B cell (primary cell): ENCODE data around the gene CERK. TPM values are rescaled to one million over a fixed set of nuclear protein-coding genes. Genes with fewer than 3 reads are reported as not detected.

ENCODE experiments used
- ATAC-seq: fragments of 200-7000 bp; cut with Tn5 transposase; one replicate; pipeline ENCODE4 v1.10.0; 2021; ENCODE audit warnings: low read depth, mild to moderate bottlenecking, moderate number of reproducible peaks, moderate library complexity
- CTCF ChIA-PET: fragments of 350-600 bp; sonication (Branson Sonifier 250); formaldehyde crosslinking; loops from one replicate; lab custom pipeline; 2021; ENCODE audit warnings: antibody characterized with exemption, inconsistent platforms; lab: Charles Lee
- POLR2A ChIA-PET: fragments of 350-600 bp; sonication (Branson Sonifier 250); formaldehyde crosslinking; loops from one replicate; lab custom pipeline; 2021; ENCODE audit warnings: antibody characterized with exemption; lab: Charles Lee
- DNase-seq: peaks from one replicate; pipeline ENCODE4 v3.0.0; 2013
- H2AFZ ChIP-seq: 2 replicates; pipeline ENCODE4 v1.6.1; 2012; ENCODE audit warnings: mild to moderate bottlenecking, low read depth, low read length; ENCODE audit not compliant: insufficient read depth, poor library complexity, severe bottlenecking
- H3K27ac ChIP-seq, 2 donors: 1 replicate in 1 of 2; 2 replicates in 1 of 2; pipeline ENCODE4 v1.5.1; 2012 to 2013; ENCODE audit warnings: low read length in 2 of 2, mild to moderate bottlenecking in 2 of 2, moderate library complexity in 1 of 2
- H3K27me3 ChIP-seq, 4 experiments: fragments of 200-600 bp in 1 of 4; sonication (generic) in 1 of 4; replicated peaks in 1 of 4; 1 replicate in 2 of 4; 2 replicates in 2 of 4; pipeline versions ENCODE4 v1.6.1 to v1.7.0; 2013 to 2016; ENCODE audit warnings: low read length in 3 of 4, mild to moderate bottlenecking in 2 of 4, mixed read lengths in 1 of 4, moderate library complexity in 1 of 4; ENCODE audit not compliant: insufficient read depth in 4 of 4, control insufficient read depth in 3 of 4; ENCODE audit errors: control extremely low read depth in 1 of 4
- H3K36me3 ChIP-seq, 2 experiments: replicated peaks in 1 of 2; 1 replicate in 1 of 2; 2 replicates in 1 of 2; pipeline versions ENCODE4 v1.6.1 to v1.7.1; 2013; ENCODE audit warnings: low read length in 1 of 2; ENCODE audit not compliant: insufficient read depth in 2 of 2, control insufficient read depth in 1 of 2; ENCODE audit errors: control extremely low read depth in 1 of 2, extremely low read depth in 1 of 2
- H3K4me1 ChIP-seq, 2 donors: fragments of 200-600 bp in 1 of 2; sonication (generic) in 1 of 2; 1 replicate in 1 of 2; 2 replicates in 1 of 2; pipeline versions ENCODE4 v1.5.1 to v1.6.1; 2013 to 2017; ENCODE audit warnings: low read length in 2 of 2; ENCODE audit not compliant: control insufficient read depth in 2 of 2, insufficient read depth in 2 of 2
- H3K4me2 ChIP-seq: replicated peaks from 2 replicates; pipeline ENCODE3; 2012; ENCODE audit warnings: mild to moderate bottlenecking, low read depth, low read length; ENCODE audit not compliant: poor library complexity, severe bottlenecking
- H3K4me3 ChIP-seq, 5 experiments: fragments of 200-600 bp in 1 of 5; sonication (generic) in 1 of 5; 1 replicate in 3 of 5; 2 replicates in 2 of 5; pipeline versions ENCODE4 v1.5.1 to v1.7.0; 2011 to 2016; ENCODE audit warnings: low read length in 4 of 5, mild to moderate bottlenecking in 4 of 5, low read depth in 2 of 5, control low read depth in 1 of 5, moderate library complexity in 1 of 5; ENCODE audit not compliant: insufficient read depth in 1 of 5; ENCODE audit errors: control extremely low read depth in 1 of 5, extremely low read depth in 1 of 5
- H3K79me2 ChIP-seq: fragments of 200-600 bp; sonication (generic); one replicate; pipeline ENCODE4 v1.6.0; 2016; ENCODE audit warnings: low read length; ENCODE audit not compliant: control insufficient read depth, insufficient read depth
- H3K9ac ChIP-seq: fragments of 200-600 bp; sonication (generic); 2 replicates; pipeline ENCODE4 v1.6.1; 2017; ENCODE audit warnings: mild to moderate bottlenecking, low read length, moderate library complexity
- H3K9me3 ChIP-seq, 3 donors: one replicate each; pipeline versions ENCODE4 v1.6.1 to v1.7.1; 2013; ENCODE audit warnings: low read length in 2 of 3; ENCODE audit not compliant: control insufficient read depth in 2 of 3, insufficient read depth in 1 of 3; ENCODE audit errors: control extremely low read depth in 1 of 3
- H4K20me1 ChIP-seq: 2 replicates; pipeline ENCODE4 v1.6.0; 2012; ENCODE audit warnings: mild to moderate bottlenecking, low read length; ENCODE audit not compliant: insufficient read depth, control insufficient read depth, poor library complexity, severe bottlenecking
- H3K27ac Mint-ChIP-seq: one replicate; pipeline ENCODE4 v1.8.0; 2021; ENCODE audit warnings: mixed read lengths
- H3K27me3 Mint-ChIP-seq: one replicate; pipeline ENCODE4 v1.8.0; 2021; ENCODE audit warnings: mixed read lengths
- H3K4me1 Mint-ChIP-seq: one replicate; pipeline ENCODE4 v1.8.0; 2021; ENCODE audit warnings: mixed read lengths
- H3K4me3 Mint-ChIP-seq: one replicate; pipeline ENCODE4 v1.8.0; 2021; ENCODE audit warnings: mixed read lengths
- H3K9me3 Mint-ChIP-seq: one replicate; pipeline ENCODE4 v1.8.0; 2022; ENCODE audit warnings: mixed read lengths; ENCODE audit not compliant: insufficient read depth
- EZH2 ChIP-seq: IDR thresholded peaks from 2 replicates; pipeline ENCODE4 v1.6.1; 2012; ENCODE audit warnings: borderline replicate concordance, low read depth, mild to moderate bottlenecking, moderate library complexity, low read length; ENCODE audit not compliant: insufficient read depth, poor library complexity, severe bottlenecking
- WGBS: methylation state at CpG from one replicate; pipeline ENCODE4 v1.1.5; 2013; ENCODE audit warnings: missing lambda C conversion rate; ENCODE audit not compliant: insufficient coverage; 5-methylcytosine and 5-hydroxymethylcytosine counted together
- intact Hi-C: fragments of 100-400 bp; cut with micrococcal nuclease; formaldehyde crosslinking; loops from one replicate; pipeline ENCODE4 v1.10.0; 2022
- polyA plus RNA-seq: library from polyadenylated mRNA; depleted of rRNA; stranded (reverse); fragments of >200 nt; gene quantifications from 2 replicates; pipeline ENCODE4 v1.2.3, GENCODE V29; 2012
- total RNA-seq, 2 donors: library from RNA; stranded (reverse); fragments of 120-200 nt in 1 of 2; gene quantifications; 1 replicate in 1 of 2; 2 replicates in 1 of 2; pipeline versions ENCODE4 v1.2.3 to v1.2.4, GENCODE V29; 2013 to 2022
- TF ChIP-seq, protein P1 (sequence below): fragments of 200-600 bp; IDR thresholded peaks from one replicate; pipeline ENCODE4 v1.8.0; 2022; ENCODE audit warnings: antibody characterized with exemption, mild to moderate bottlenecking

Gene CERK
- total and polyA plus RNA-seq, 2 donors (not counting 1 experiment from before 2014, with no cell fraction given) = 23.2 to 48.3 TPM

- ChIA-PET POLR2A (no interaction called here), CTCF (interaction anchor here (2.7 kb wide), 1 partner anchor 134 kb away, joined by 10 read pairs; no protein-coding TSS in a partner anchor)
- H2AFZ ChIP-seq = no peak overlapping the region
- Mint-ChIP-seq H3K4me1 (no peaks in the 10 kb centered on the region), H3K9me3 (no peaks in the 10 kb centered on the region), H3K4me3 (no peak overlapping the region), H3K27ac (no peak overlapping the region), H3K27me3 (no peaks in the 10 kb centered on the region)
- no peak for DNase-seq
- H3K4me1 ChIP-seq = no peaks in the 10 kb centered on the region
- H3K27me3 ChIP-seq = no peaks in the 10 kb centered on the region
- H3K9ac ChIP-seq = no peak overlapping the region
- H3K4me2 ChIP-seq = no peak overlapping the region
- H3K79me2 ChIP-seq = no peaks in the 10 kb centered on the region
- TF ChIP-seq, protein P1, sequence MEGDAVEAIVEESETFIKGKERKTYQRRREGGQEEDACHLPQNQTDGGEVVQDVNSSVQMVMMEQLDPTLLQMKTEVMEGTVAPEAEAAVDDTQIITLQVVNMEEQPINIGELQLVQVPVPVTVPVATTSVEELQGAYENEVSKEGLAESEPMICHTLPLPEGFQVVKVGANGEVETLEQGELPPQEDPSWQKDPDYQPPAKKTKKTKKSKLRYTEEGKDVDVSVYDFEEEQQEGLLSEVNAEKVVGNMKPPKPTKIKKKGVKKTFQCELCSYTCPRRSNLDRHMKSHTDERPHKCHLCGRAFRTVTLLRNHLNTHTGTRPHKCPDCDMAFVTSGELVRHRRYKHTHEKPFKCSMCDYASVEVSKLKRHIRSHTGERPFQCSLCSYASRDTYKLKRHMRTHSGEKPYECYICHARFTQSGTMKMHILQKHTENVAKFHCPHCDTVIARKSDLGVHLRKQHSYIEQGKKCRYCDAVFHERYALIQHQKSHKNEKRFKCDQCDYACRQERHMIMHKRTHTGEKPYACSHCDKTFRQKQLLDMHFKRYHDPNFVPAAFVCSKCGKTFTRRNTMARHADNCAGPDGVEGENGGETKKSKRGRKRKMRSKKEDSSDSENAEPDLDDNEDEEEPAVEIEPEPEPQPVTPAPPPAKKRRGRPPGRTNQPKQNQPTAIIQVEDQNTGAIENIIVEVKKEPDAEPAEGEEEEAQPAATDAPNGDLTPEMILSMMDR = no peak
- TF ChIP-seq EZH2 = no peak
- intact Hi-C loops = no loop called here
- no peak overlapping the region for H3K27ac ChIP-seq
- ATAC-seq = no peak
- no peaks in the 10 kb centered on the region for H3K9me3 ChIP-seq
- peaks cover 3 to 75% of the 10 kb centered on the region in 2 experiments for H3K36me3 ChIP-seq
- 93% methylated on average over 24 of the region's 24 CpGs for WGBS
- H3K4me3 ChIP-seq = no peak overlapping the region
- H4K20me1 ChIP-seq = peaks cover 20% of the 10 kb centered on the region
These were observed 40.1 kb downstream of the CERK start for GRCh38 chr22:46697811-46698515.

DNA sequence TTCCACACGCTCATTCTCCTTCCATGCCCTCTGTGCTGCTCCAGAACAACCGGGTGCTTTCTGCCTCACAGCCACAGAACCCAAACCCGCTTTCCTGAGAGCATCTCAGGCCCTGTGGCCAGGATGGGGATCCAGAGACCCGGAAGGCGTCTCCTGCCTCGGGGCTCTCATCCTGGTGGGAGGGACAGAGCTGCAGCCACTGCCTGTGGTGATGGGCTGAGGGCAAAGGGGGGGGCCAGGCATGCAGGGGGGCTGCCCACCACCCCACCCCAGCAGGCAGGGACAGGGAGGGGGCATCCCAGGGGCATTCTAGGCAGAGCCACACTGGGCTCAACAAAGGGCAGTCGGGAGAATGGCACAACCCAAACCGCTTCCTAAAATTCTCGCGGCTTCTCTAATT lies 41.4 kb downstream of the CERK start:
- H4K20me1 ChIP-seq = peaks cover 14% of the 10 kb centered on the region
- H3K36me3 ChIP-seq = peaks cover 3 to 74% of the 10 kb centered on the region in 2 experiments
- ChIA-PET CTCF (interaction anchor here (0.5 to 0.7 kb wide), 2 partner anchors 30 to 655 kb away, joined by 3 read pairs; no protein-coding TSS in a partner anchor), POLR2A (no interaction called here)
- over 99% methylated on average over 7 of the region's 10 CpGs for WGBS
- no peak overlapping the region for H3K27ac ChIP-seq
- H3K27me3 ChIP-seq = no peaks in the 10 kb centered on the region
- Mint-ChIP-seq H3K27ac (no peak overlapping the region), H3K4me1 (no peaks in the 10 kb centered on the region), H3K27me3 (no peaks in the 10 kb centered on the region), H3K4me3 (no peak overlapping the region), H3K9me3 (no peaks in the 10 kb centered on the region)
- intact Hi-C loops = no loop called here
- DNase-seq (no peak), ATAC-seq (no peak)
- no peak overlapping the region for H2AFZ ChIP-seq
- no peak overlapping the region for H3K4me3 ChIP-seq
- no peaks in the 10 kb centered on the region for H3K79me2 ChIP-seq
- H3K4me2 ChIP-seq = no peak overlapping the region
- no peaks in the 10 kb centered on the region for H3K4me1 ChIP-seq
- H3K9me3 ChIP-seq = no peaks in the 10 kb centered on the region
- no peak for TF ChIP-seq EZH2
- TF ChIP-seq, protein P1 = no peak
- H3K9ac ChIP-seq = no peak overlapping the region
